Type B pancreatic cell (in vitro differentiated cells): ENCODE measurements around the gene TMPRSS5. TPM values are rescaled to one million over a fixed set of nuclear protein-coding genes. Genes with fewer than 3 reads are reported as not detected.

Source experiments
- DNase-seq: peaks from one replicate; pipeline ENCODE4 v3.0.0; 2021; ENCODE audit warnings: mixed read lengths; ENCODE audit not compliant: unreplicated experiment; ENCODE audit errors: extremely low spot score
- H3K27ac Mint-ChIP-seq: 2 replicates; pipeline ENCODE4 v1.8.0; 2021; ENCODE audit warnings: mild to moderate bottlenecking, mixed read lengths
- H3K27me3 Mint-ChIP-seq: 2 replicates; pipeline ENCODE4 v1.8.0; 2021; ENCODE audit warnings: mixed read lengths
- H3K36me3 Mint-ChIP-seq: 2 replicates; pipeline ENCODE4 v1.8.0; 2021; ENCODE audit warnings: mixed read lengths
- H3K4me1 Mint-ChIP-seq: one replicate; pipeline ENCODE4 v1.8.0; 2021; ENCODE audit warnings: mixed read lengths; ENCODE audit not compliant: unreplicated experiment
- H3K4me3 Mint-ChIP-seq: 2 replicates; pipeline ENCODE4 v1.8.0; 2021; ENCODE audit warnings: mild to moderate bottlenecking, mixed read lengths
- H3K9me3 Mint-ChIP-seq: 2 replicates; pipeline ENCODE4 v1.8.0; 2021; ENCODE audit warnings: mixed read lengths
- CTCF ChIP-seq: fragments of 200-600 bp; sonication (generic); conservative IDR thresholded peaks from 2 replicates; pipeline ENCODE4 v1.5.0; 2021; ENCODE audit warnings: antibody characterized with exemption, mild to moderate bottlenecking
- total RNA-seq: library from RNA; stranded (reverse); gene quantifications from 2 replicates; pipeline ENCODE4 v1.2.1, GENCODE V29; 2021; ENCODE audit warnings: low replicate concordance

TMPRSS5 gene
- total RNA-seq, 1 donor from 2014 or later, result 2.6 TPM

GRCh38 chr11:113685654-113686359, 20.3 kb downstream of the TMPRSS5 start:
- H3K9me3 Mint-ChIP-seq, result no peaks in the 10 kb centered on the region
- H3K4me1 Mint-ChIP-seq, result peaks cover 53% of the 10 kb centered on the region
- no peak overlapping the region for H3K27ac Mint-ChIP-seq
- no peak overlapping the region for H3K4me3 Mint-ChIP-seq
- TF ChIP-seq CTCF, result no peak
- no peak for DNase-seq
- peaks cover 7% of the 10 kb centered on the region for H3K27me3 Mint-ChIP-seq
- no peaks in the 10 kb centered on the region for H3K36me3 Mint-ChIP-seq

- DNase-seq, result no peak
- H3K4me1 Mint-ChIP-seq, result peaks cover 54% of the 10 kb centered on the region
- peak overlapping the region; percentile 41 for H3K4me3 Mint-ChIP-seq
- no peak for TF ChIP-seq CTCF
- H3K27ac Mint-ChIP-seq, result no peak overlapping the region
- no peaks in the 10 kb centered on the region for H3K36me3 Mint-ChIP-seq
- peaks cover 7% of the 10 kb centered on the region for H3K27me3 Mint-ChIP-seq
- H3K9me3 Mint-ChIP-seq, result no peaks in the 10 kb centered on the region
Observed at GRCh38 chr11:113684496-113684895, 21.6 kb downstream of the TMPRSS5 start.

- Mint-ChIP-seq H3K4me3 (peak overlapping the region; percentile 42), H3K4me1 (peaks cover 54% of the 10 kb centered on the region), H3K27me3 (peaks cover 10% of the 10 kb centered on the region), H3K27ac (no peak overlapping the region), H3K9me3 (no peaks in the 10 kb centered on the region), H3K36me3 (no peaks in the 10 kb centered on the region)
- TF ChIP-seq CTCF, result no peak
- DNase-seq, result no peak
Observed at GRCh38 chr11:113683481-113684046, 22.5 kb downstream of the TMPRSS5 start.

GRCh38 chr11:113681711-113682413, 24.2 kb downstream of the TMPRSS5 start:
- Mint-ChIP-seq H3K27ac (peak overlapping the region; percentile 6), H3K36me3 (no peaks in the 10 kb centered on the region), H3K9me3 (no peaks in the 10 kb centered on the region), H3K27me3 (peaks cover 15% of the 10 kb centered on the region), H3K4me1 (peaks cover 55% of the 10 kb centered on the region), H3K4me3 (peak overlapping the region; percentile 1)
- TF ChIP-seq CTCF, result no peak
- no peak for DNase-seq

GRCh38 chr11:113681282-113681681, 24.8 kb downstream of the TMPRSS5 start:
- no peak for TF ChIP-seq CTCF
- Mint-ChIP-seq H3K36me3 (no peaks in the 10 kb centered on the region), H3K9me3 (no peaks in the 10 kb centered on the region), H3K27me3 (peaks cover 15% of the 10 kb centered on the region), H3K27ac (peak overlapping the region; percentile 6), H3K4me3 (peak overlapping the region; percentile 1), H3K4me1 (peaks cover 55% of the 10 kb centered on the region)
- no peak for DNase-seq
